Hindlimb muscle (tissue), 1 donor: ENCODE measurements around the gene SORBS1. TPM values are rescaled to one million over a fixed set of nuclear protein-coding genes. Genes with fewer than 3 reads are reported as not detected.
"Not testable (repeated sequence)": the region's sequence is repeated elsewhere in the genome, so short reads cannot be mapped to it uniquely, and the experiment has no call there.

Experiments
- DNase-seq: peaks from one replicate; pipeline ENCODE4 v3.0.0-alpha.2; 2013
- polyA plus RNA-seq: library from polyadenylated mRNA; unstranded; fragments of 120-200 nt; gene quantifications from one replicate; pipeline ENCODE4 v1.2.1, GENCODE V29; 2013; ENCODE audit not compliant: insufficient read length

The SORBS1 gene
- polyA plus RNA-seq, 1 donor: 72.6 TPM

DNA sequence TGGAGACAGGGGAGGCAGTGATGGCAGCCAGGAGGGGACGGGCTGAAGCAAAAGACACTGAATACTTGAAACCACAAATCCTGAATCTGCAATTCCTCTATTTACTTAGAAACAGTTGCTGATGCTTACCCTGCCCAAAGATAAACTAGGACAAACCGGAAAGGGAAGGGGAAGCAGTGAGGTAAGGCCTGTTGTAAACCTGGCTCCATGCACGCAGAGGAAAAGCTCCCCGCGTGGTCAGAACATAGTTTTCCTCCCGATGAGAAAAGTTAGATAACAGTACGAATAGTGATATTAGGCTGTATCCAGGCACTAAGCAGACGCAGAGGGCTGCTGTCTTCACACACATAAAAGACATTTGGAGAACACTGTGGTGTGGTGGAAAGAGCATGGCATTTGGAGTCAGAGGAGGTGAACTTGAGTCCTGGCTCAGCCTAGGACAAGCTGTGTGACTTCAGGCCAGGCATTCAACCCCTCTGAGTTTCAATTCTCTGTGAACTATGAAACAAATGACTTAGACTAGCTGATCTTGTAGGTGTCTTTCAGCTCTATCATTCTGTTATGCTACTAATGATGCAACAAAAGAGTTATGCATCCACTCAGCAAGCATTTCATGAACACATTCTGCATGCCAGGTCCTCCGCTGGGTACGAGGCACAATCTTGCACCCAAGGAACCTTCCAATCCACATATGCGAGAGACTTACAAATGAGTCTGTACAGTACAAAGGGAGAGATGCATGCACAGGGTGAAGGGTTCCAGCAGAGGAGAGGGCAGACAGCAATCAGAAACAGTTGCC lies 80.9 kb downstream of the SORBS1 start:
- no peak for DNase-seq

DNA sequence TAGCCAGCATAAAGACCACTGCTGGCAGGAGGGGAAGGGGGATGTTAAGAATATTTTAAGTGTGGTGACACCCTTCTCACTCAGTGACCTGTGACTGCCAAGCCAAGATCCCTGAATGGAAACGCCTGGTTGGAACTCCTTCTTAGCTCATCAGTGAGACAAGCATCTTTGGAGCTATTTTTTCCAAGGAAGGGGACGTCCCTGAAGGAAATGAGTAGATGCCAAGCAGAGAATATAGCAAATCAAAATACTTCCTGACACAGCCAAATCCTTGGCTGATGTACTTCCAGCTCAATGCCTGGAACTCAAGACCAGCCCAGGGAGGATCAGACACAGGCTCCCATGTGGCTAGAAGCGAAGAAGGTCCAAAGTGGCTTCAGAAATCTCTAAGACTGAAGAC lies 82.2 kb downstream of the SORBS1 start:
- no peak for DNase-seq

DNA sequence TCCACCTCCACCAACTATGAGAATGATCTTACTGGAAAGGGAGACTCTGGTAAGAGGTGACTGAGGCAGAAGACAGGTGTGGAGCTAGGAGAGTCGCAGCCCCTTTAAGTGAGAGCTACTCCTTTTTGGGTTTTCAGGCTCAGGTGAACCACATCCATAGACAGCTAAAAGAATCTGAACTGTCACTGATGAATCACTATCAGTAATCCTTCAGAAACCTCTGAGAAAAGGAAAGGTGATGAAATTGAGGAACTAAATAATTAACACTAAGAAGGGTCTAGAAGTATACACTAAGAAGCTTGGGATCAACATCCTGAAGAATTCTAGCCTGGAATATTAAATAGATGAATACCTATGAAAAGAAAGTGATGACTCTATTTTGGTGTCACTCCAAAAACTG lies 83.0 kb downstream of the SORBS1 start:
- DNase-seq: no peak

- no peak for DNase-seq
Measured at GRCh38 chr10:95477175-95477520, 84.0 kb downstream of the SORBS1 start.

- DNase-seq: no peak
Measured at GRCh38 chr10:95476469-95477174, 84.5 kb downstream of the SORBS1 start.

- no peak for DNase-seq
Measured at GRCh38 chr10:95475827-95476468, 85.2 kb downstream of the SORBS1 start.

DNA sequence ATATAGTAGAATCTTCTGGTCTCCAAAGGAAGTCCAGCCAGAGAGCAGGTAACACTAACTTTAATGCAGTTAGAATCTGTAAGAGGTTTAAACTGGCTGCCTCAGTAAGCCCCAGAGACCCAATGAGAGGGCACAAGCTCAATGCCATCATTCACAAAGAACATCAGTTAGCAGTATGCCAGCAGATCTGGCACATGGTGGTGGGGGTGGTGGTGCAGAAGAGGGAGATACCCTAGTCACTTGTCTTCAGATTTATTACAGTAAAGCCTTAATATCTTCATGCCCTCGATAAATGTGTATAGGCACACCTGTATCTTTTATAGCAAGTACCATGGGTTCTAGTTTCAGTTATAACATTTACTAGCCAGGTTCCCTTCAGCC lies 86.2 kb downstream of the SORBS1 start:
- no peak for DNase-seq

DNA sequence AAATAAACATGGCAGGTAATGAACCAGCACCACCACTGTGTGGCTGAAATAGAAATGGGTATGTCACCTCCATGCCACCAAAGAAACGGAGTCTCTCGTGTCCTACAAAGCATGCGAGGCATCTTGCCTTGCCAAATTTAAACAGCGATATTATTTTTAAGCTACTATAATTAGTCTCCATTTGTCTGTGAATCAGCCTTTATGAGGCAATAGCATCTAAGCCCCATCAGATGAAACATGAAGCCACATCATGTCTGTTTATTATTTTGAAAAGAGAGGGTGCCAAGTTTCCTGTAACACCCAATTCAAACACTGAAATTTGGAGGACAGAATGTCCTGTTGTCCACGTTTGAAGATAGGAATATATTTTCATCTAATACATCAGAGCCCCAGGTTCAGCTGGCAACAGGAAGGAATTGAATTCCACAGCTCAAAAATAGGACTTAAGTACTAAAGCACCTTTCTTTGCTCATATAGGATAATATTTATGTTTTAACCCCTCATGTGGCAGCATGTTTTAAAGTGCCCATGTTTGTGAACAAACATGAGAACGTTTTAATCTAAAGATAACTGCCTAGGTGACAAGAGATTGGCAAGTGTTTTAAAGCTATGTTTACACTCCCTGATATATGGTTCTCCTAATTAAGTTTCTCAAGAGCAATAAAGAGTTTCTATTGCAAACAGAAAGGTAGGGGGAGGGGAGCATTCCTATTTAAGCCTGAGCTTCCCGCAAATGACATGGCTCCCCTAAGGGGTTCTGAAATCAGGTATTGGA lies 86.8 kb downstream of the SORBS1 start:
- no peak for DNase-seq

- DNase-seq: no peak
Measured at GRCh38 chr10:95472304-95473088, 88.7 kb downstream of the SORBS1 start.

GRCh38 chr10:95469676-95470075 lies 91.5 kb downstream of the SORBS1 start:
- no peak for DNase-seq

GRCh38 chr10:95469251-95469650 lies 91.9 kb downstream of the SORBS1 start:
- no peak for DNase-seq

- not testable (repeated sequence) for DNase-seq
Measured at GRCh38 chr10:95467642-95468041, 93.5 kb downstream of the SORBS1 start.

DNA sequence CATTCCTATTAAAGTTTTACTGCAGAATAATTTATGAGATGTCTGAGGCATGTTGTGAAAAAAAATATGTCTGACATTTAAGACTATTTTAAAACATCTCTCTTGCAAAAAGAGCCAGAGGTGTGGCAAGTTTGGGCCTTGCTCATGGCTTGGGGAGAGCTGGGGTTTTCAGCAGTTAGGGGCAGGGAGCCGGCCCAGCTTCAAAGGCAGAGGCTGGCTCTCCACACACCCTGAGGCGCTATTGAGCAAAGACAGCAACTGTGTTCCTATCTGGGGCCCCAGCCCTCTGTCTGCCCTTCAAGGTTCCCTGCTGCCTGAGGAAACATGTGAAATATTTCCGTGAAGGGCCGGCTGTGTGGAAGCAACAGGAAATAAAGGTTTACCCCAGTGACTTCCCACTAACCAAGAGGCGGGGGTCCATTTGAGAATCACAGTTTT lies 94.0 kb downstream of the SORBS1 start:
- DNase-seq: no peak

DNA sequence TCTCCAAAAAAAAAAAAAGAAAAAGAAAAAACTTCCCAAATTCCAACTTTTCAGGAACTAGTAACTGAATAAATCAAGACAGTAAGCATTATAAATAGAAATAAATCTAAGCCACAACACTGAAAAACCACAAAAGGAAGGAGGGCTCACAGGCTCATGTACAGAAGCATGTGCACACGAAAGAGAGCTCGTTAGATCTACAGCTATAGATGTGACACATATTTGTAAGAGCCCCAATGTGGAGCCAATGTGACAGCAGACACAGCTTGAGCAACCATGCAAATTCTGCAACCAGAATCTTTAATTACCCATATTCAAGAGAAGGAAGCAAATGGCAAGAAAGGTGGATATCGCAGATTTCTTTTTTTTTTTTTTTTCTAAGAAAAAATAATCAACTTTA lies 94.7 kb downstream of the SORBS1 start:
- no peak for DNase-seq

DNA sequence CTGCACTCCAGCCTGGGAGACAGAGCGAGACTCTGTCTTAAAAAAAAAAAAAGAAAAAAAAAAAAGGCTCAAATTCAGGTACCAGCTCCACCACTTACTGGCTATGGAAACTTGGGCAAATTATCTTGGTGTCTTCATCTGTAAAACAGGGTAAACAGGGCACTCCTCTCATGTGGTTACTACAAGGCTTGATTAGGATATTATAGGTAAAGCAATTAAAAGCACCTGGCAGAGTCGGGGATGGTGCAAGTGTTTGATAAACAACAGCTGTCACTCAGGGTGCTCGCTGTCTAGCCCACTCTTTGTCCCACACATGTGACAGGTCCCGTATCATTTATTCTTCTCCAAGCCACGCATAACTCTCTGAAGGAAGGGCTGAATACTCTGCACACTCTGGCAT lies 96.9 kb downstream of the SORBS1 start:
- DNase-seq: no peak

DNA sequence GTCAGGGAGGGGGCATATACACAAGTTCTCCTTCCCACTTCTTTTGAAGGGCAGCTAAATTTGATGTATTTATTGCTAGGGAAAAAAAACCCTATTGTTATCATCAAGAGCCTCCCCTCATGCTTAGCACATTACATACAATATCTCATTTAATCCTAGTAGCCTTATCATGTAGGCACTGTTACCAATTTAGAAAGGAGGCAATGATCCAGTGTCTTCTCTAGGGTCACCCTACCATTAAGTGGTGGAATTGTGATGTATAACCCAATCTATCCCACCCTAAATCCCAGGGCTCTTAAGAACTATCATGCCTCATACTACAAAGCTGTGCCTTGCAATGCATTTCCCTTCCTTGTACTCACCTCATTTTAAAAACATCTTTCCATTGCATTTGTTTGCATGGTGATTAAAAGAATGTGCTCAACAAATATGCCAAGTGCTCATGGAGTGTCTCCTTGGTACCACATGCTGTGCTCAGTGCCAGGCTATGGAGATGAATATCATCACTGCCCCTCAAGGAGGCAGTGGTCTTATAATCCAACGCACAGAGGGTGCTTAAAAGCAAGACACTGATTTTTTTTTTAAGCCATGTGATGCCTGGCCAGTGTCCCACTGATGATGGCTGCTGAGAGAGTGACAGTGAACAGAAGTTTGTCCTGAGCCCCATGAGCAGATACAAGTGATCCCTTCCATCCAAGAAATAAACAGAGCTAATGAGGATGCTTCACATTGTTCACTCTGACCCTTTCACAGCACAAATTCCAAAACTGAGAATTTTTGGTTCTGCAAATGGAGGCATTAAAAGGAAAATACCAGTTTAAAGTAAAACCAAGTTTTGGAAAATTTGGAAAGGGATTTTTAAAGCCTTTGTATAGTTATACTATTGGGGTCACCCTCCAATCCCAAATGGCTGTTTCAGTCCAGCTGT lies 98.2 kb downstream of the SORBS1 start:
- DNase-seq: no peak

GRCh38 chr10:95461611-95462010 lies 99.6 kb downstream of the SORBS1 start:
- DNase-seq: no peak

- no peak for DNase-seq
Measured at GRCh38 chr10:95459446-95460045, 101.6 kb downstream of the SORBS1 start.

- DNase-seq: no peak
Measured at GRCh38 chr10:95458871-95459270, 102.3 kb downstream of the SORBS1 start.

- no peak for DNase-seq
Measured at GRCh38 chr10:95458014-95458413, 103.2 kb downstream of the SORBS1 start.
